ENCODE data around the gene ZNF678. TPM values are rescaled to one million over a fixed set of nuclear protein-coding genes. Genes with fewer than 3 reads are reported as not detected.

The ZNF678 gene
- total and polyA plus RNA-seq, 2 experiments from 2014 or later: 2.3 to 11.5 TPM

DNA sequence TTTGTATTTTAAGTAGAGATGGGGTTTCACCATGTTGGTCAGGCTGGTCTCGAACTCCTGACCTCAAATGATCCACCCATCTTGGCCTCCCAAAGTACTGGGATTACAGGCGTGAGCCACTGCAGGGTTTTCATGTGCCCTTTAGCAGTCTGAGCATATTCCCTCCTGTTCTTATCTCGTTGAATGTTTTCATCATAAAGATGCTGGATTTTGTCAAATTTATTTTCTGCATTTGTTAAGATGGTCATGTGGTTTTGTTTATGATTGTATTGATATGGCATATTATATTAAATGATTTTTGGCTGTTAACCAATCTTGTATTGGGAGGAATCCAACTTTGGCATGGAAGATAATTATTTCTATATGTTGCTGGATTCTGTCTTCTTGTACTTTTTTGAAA lies 163.0 kb downstream of the ZNF678 start:
- no peak overlapping the region for H3K4me2 ChIP-seq
- H3K79me2 ChIP-seq: no peaks in the 10 kb centered on the region
- no peak overlapping the region for H3K4me3 ChIP-seq
- H3K27me3 ChIP-seq: no peaks in the 10 kb centered on the region
- no peaks in the 10 kb centered on the region for H4K20me1 ChIP-seq (ENCODE audit: insufficient read depth, poor library complexity, severe bottlenecking)
- TF ChIP-seq EZH2phosphoT487 (IDR thresholded peaks at IDR 0.05; ENCODE audit: low read depth, severe bottlenecking, unreplicated experiment) (no peak), EZH2 (IDR thresholded peaks at IDR 0.05; ENCODE audit: borderline replicate concordance) (no peak)
- TF ChIP-seq, protein P1, sequence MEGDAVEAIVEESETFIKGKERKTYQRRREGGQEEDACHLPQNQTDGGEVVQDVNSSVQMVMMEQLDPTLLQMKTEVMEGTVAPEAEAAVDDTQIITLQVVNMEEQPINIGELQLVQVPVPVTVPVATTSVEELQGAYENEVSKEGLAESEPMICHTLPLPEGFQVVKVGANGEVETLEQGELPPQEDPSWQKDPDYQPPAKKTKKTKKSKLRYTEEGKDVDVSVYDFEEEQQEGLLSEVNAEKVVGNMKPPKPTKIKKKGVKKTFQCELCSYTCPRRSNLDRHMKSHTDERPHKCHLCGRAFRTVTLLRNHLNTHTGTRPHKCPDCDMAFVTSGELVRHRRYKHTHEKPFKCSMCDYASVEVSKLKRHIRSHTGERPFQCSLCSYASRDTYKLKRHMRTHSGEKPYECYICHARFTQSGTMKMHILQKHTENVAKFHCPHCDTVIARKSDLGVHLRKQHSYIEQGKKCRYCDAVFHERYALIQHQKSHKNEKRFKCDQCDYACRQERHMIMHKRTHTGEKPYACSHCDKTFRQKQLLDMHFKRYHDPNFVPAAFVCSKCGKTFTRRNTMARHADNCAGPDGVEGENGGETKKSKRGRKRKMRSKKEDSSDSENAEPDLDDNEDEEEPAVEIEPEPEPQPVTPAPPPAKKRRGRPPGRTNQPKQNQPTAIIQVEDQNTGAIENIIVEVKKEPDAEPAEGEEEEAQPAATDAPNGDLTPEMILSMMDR (IDR thresholded peaks at IDR 0.05; ENCODE audit: poor library complexity): no peak
- WGBS (ENCODE audit: low lambda C conversion rate, missing lambda C conversion rate): 87% methylated on average over 3 of the region's 3 CpGs
- H3K4me1 ChIP-seq (ENCODE audit: insufficient read depth): peaks cover 19% of the 10 kb centered on the region
- no peak overlapping the region for H3K27ac ChIP-seq
- H3K9me3 ChIP-seq (ENCODE audit: low read depth): no peaks in the 10 kb centered on the region
- no peak for DNase-seq (ENCODE audit: low spot score)
- H3K36me3 ChIP-seq (replicated peaks; ENCODE audit: insufficient read depth, low read depth): no peaks in the 10 kb centered on the region
- no peaks in the 10 kb centered on the region for H3K9me2 ChIP-seq (replicated peaks; ENCODE audit: insufficient read depth)
- no peak overlapping the region for H2AFZ ChIP-seq

Small RNA genes lying within 50 kb of the gene (small RNA-seq; reads per million reads assigned to genes)
- gene RNA5SP77: 1.9 reads per million, percentile 85 among the genes with 10 or more reads in this experiment

Other genes with a start within 250 kb of the ZNF678 start
- gene CDC42BPA, start 245.1 kb upstream of the ZNF678 start, total RNA-seq: 40.9 and 41.9 TPM in 2 replicates
- gene CDC42BPA, start 245.1 kb upstream of the ZNF678 start, polyA plus RNA-seq: 24.5 and 28.7 TPM in 2 replicates
- gene JMJD4, start 171.7 kb downstream of the ZNF678 start, total RNA-seq: 21.3 and 22.2 TPM in 2 replicates
- 31.2 and 32.9 TPM in 2 replicates for gene JMJD4, start 171.7 kb downstream of the ZNF678 start, polyA plus RNA-seq
- gene SNAP47, start 171.9 kb downstream of the ZNF678 start, total RNA-seq: 41.5 and 42.6 TPM in 2 replicates
- 42.7 and 49.6 TPM in 2 replicates for gene SNAP47, start 171.9 kb downstream of the ZNF678 start, polyA plus RNA-seq

Measured in hepatocyte (in vitro differentiated cells).